DMS 273 treated with DMSO at 0.1 percent for 48 hours (cell line): ENCODE results near the gene GLYAT.

Experiments used
- DNase-seq: peaks from one replicate; lab custom pipeline; 2025; lab: John Stamatoyannopoulos, UW

Gene GLYAT, protein sequence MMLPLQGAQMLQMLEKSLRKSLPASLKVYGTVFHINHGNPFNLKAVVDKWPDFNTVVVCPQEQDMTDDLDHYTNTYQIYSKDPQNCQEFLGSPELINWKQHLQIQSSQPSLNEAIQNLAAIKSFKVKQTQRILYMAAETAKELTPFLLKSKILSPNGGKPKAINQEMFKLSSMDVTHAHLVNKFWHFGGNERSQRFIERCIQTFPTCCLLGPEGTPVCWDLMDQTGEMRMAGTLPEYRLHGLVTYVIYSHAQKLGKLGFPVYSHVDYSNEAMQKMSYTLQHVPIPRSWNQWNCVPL

GRCh38 chr11:58731819-58732218 is at the start of gene GLYAT:
GLYAT (minus strand) TSS chr11:58731943; CDS start chr11:58724496, 7,447 bp downstream.
- no peak for DNase-seq

GRCh38 chr11:58781345-58781744 is 49.6 kb upstream of the GLYAT start:
- no peak for DNase-seq

GRCh38 chr11:58780578-58780977 is 48.8 kb upstream of the GLYAT start:
- no peak for DNase-seq

DNA sequence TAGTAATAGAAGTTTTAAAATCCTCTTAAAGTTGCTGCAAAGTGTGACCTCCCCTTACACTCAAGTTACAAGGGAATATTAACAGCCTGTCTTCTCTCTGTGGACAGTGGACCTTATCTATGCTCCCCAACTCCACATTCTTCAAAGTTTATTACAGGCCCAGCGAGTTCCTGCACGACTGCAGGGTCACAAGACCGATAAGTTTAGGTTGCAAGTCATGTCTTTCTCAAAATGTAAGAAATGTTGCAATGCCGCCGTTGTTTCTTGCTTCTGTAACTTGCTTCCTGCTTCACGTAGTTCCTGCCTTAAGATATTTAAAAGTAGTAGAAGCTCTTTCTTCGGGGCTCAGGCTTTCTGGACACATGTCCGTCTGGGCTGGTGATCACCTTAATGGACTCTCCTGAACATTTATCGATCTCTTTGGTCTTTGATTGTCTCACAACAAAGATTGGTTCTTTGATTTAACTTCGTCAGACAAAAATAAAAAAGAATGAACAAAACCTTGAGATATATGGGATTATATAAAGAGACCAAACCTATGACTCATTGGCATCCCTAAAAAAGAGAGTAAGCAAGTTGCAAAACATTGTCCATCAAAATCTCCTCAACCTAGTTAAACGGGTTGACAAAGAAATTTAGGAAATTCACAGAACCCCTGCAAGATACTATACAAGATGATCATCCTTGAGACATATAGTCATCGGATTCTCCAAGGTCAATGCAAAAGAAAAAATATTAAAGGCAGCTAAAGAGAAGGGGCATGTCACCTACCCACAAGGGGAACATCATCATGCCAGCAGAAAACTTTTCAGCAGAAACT is 45.4 kb upstream of the GLYAT start:
- no peak for DNase-seq

GRCh38 chr11:58775066-58775708 is 43.4 kb upstream of the GLYAT start:
- no peak for DNase-seq

DNA sequence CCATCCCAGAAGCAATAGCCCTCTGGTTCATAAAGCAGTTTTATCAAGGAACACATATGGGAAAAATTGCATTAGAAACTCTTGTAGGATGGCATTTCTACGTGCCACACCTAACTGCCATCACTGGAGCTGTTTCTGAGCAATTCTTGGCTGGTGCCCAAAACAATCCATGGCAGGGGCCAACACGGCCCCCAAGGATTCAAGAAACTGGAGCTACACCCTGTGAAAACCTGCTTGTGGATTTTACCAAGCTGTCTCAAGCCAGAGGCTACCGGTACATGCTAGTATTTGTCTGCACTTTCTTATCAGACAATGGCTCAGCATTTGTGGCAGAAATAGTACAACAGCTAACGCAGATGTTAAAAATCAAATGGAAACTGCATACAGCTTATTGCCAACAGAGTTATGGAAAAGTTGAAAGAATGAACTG is 42.4 kb upstream of the GLYAT start:
- no peak for DNase-seq

GRCh38 chr11:58773337-58773736 is 41.6 kb upstream of the GLYAT start:
- no peak for DNase-seq

- no peak for DNase-seq
Measured at GRCh38 chr11:58772329-58773285, 40.9 kb upstream of the GLYAT start.

DNA sequence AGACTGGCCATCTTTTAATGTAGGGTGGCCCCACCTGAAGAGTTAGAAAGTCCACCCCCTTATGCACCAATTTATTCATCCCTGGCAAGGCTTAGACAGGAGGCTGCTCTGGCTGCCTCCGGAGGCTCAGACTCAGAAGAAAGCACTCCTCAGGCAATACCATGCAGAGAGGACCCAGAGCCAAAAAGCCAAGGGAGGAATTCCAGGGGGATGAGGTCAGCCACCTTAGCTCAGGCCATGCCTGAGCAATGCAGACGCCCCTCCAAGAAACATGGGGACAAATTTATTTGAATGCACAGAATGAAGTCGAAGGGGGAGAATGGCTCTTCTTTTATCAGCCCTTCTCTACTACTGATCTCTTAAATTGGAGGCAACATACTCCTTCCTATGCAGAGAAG is 39.7 kb upstream of the GLYAT start:
- no peak for DNase-seq

DNA sequence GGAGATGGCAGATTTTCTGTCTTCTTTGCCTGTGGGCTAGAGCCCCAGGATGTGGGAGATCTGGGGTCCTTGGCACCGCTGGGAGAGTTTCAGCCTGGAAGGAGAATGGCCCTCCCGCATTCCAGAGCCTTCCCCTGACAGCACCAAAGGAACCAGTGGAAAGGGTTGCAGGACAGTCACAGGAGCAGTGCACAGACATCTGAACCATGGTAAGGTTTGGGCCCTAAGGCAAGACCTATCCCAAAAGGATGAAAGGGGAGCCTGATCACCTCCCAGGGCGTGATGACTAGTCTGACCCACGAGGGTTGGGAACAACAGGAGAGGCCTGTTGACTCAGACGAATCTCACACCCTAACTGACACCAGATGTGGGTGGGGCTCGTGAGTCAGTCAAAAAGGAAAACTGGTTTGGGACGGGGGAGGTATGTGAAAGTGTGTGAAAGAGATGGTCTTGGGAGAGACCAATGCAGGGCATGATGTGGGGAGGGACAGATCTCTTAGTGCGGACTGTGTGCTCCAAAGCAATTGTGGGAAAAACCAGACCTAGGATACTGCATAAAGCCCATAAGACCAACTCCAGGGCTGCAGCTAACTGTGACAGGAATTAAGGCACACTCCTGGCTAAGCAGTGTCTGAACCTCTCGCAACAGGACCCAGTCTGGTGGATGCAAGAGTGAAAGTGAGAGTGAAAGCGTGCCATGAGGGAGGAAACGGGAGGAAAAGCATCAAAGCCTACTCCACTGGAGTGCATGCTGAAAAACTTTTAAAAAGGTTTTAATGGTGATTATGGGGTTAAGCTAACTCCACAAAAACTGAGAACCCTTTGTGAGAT is 39.1 kb upstream of the GLYAT start:
- DNase-seq, result no peak

GRCh38 chr11:58770166-58770565 is 38.4 kb upstream of the GLYAT start:
- DNase-seq, result no peak

- DNase-seq, result no peak
Measured at GRCh38 chr11:58769308-58769707, 37.6 kb upstream of the GLYAT start.

DNA sequence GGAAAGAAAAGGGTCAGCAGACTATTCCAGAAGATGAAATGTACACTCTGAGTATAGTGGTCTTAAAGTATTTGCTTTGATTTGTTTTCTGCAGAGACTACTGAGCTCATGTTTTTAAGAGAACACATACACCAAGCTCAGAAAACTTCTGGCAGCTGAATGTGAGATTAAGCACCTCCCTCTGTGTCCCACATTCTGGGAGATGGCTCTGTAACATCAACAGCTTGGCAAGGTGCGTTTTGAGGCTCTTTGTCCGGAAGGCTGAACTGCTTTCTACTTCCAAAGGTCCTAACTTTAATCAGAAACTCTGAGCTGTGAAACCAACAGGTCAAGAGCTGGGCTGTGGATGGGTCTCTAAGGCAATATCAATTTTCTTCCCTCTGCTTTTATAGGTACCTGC is 36.4 kb upstream of the GLYAT start:
- no peak for DNase-seq

DNA sequence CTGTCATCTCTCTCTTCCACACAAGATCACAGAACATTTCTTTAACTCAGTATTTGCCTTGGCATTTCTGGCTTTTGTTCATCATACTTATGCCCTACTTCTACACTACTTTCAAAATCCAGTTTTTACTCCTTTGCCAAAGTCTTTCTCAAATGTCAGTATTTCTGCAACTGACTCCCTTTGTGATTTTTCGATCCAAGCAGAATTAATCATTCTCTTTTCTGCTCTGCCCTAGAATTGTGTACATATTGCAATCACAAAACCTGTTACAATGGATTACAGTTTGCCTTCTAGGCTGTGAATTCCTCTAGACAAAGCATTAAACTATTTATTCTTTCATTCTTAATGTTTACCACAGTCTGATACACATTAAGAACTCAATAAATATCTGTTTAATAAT is 33.3 kb upstream of the GLYAT start:
- DNase-seq, result no peak

- no peak for DNase-seq
Measured at GRCh38 chr11:58763120-58763490, 31.4 kb upstream of the GLYAT start.

DNA sequence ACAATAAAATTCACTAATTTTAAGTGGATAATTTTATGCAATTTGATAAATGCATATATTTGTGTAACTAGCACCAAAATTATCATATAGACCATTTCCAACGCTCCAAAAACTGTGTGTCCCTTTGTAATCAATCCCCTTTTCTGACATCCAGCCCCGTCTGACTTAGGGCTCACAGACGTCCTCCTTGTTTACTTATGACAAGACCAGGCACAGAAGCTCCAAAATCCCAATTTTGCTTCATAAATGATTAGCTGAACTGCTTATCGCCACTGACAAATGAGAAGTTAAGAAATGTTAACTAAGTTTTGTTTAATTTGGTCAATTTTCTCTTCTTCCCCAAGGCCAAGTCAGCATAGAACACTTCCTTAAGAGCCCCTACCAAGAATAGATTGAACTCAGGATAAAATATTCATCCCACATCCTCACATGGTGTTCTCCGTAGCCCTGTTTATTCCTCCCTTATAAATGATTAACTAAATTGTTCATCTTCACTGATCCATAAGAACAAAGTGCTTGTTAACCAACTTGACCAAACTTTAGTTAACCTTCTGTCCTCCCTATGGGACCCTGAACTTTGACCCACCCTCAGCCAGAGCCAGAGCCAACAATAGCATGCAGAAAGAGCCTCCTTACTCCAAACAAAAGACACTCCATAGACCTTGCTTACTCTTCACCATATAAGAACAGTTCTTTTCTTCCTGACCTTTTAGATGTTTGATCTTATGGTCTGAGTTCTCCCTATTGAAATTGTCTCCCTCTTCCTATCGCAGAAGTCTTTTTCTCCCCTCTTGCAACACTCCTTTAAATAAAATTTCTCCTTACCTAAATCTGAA is 30.8 kb upstream of the GLYAT start:
- no peak for DNase-seq

GRCh38 chr11:58757439-58757838 is 25.7 kb upstream of the GLYAT start:
- no peak for DNase-seq

- no peak for DNase-seq
Measured at GRCh38 chr11:58745705-58746364, 14.1 kb upstream of the GLYAT start.

DNA sequence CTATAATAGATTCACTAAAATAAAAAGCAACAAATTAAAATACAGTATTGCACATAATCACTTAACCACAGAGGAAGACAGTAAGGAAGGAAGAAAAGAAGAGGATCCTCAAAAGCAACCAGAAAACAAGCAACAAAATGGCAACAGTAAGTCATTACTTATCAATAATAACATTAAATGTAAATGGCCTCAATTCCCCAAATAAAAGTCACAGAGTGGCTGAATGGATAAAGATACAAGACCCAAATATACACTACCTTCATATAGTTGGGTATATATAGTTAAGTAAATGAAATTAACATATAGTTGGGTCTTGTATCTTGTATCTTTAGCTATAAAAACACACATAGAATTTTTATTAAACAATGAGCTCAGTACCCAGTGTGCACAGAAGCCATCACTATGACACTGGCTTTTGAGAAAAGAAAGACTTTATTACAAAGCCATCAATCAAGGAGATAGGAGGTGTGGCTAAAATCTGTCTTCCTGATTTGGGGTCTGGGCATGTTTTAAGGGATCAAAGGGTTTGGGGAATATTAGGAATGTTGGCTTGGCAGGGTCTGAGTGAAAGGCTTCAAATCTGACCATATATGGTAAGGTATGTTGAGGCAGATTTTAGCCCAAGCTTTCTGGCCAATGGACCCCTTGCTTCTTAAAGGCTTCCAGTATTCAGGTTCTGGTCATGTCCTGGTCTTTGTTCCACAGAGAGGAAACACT is 13.4 kb upstream of the GLYAT start:
- no peak for DNase-seq
